Left lobe of liver (tissue), 2 donors: ENCODE measurements around the gene PSME3IP1. TPM values are rescaled to one million over a fixed set of nuclear protein-coding genes. Genes with fewer than 3 reads are reported as not detected.
A peak's percentile ranks its signal among the peaks of the same experiment; 100 is the strongest.
"Not testable (repeated sequence)": the region's sequence is repeated elsewhere in the genome, so short reads cannot be mapped to it uniquely, and the experiment has no call there.

ENCODE experiments used
- ATAC-seq: fragments of 200-7000 bp; cut with Tn5 transposase; one replicate; pipeline ENCODE4 v1.9.1; 2020; ENCODE audit warnings: mild to moderate bottlenecking, moderate library complexity
- DNase-seq: peaks from one replicate; pipeline ENCODE4 v3.0.0-alpha.2; 2020; ENCODE audit warnings: low spot score
- total RNA-seq: library from RNA; stranded (reverse); gene quantifications from one replicate; pipeline ENCODE4 v1.2.1, GENCODE V29; 2021
- donor health status: DM: no; HTN: no; CAD: no; lungs with moderate emphysema.
- donor health status: DM: no; HTN: yes; CAD: no.

The PSME3IP1 gene
- total RNA-seq, 1 donor from 2014 or later, result 26.6 TPM

DNA sequence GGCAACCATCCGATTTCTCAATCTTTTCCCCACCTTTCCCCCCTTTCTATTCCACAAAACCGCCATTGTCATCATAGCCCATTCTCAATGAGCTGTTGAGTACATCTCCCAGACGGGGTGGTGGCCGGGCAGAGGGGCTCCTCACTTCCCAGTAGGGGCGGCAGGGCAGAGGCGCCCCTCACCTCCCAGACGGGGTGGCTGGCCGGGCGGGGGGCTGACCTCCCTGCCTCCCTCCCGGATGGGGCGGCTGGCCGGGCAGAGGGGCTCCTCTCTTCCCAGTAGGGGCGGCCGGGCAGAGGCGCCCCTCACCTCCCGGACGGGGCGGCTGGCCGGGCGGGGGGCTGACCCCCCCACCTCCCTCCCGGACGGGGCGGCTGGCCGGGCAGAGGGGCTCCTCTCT lies 14.5 kb upstream of the PSME3IP1 start:
- DNase-seq, ATAC-seq: not testable (repeated sequence)

DNA sequence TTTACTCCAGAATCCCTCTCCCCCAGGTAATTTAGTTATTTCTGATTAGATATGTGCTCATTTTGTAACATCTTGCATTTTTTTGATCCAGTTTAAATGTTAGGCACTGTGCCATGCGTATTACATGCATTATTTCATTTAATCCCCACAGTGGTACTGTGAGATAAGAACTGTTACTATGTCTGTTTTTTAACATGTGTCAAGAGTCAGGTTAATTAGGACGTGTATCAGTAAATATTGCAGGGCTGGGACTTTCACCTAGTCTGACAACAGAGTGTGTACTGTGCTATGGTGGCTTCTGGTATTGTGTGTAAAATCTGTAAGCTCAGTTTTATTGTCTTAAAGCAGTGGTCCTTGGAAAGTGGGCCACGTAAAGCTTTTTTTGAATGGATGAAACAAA lies 10.9 kb upstream of the PSME3IP1 start:
- ATAC-seq (peak; percentile 78), DNase-seq (no peak)

DNA sequence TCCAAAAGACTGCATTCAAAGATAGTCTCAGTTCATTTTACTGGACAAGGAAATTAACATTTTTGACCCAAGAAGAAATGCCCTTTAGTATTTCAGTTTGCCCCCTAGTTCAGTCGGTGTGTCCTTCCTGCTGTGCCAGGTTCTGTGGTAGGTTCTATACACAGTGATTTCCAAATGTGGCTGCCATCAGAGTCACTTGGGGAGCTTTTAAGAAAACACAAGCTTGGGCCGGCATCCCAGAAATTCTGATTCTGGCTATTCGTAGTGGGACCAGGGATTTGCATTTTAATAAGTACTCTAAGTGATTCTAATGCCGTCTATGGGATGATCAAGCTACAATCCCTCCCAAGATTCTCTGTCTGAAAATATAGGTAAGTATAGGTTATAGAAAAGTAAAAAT lies 10.4 kb upstream of the PSME3IP1 start:
- ATAC-seq, result peak; percentile 52
- DNase-seq, result no peak

DNA sequence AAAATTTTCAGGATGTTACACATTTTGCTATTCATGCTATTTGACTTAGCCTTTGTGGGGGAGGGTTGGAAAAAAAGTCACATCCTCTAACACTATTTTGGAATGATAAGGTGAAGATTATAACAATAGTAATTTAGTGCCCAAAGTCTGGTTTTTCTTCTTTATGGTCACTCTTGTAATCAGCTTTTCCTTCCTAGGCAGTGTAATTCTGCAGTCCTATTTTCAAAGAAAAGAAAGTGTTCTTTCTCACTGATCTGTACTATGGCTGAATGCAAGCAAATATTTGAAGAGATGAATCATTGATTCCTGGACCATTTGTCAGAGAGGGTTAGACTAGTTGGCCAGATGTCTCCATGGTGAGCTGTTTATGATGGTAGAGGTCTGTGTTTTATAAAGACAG lies 8.7 kb upstream of the PSME3IP1 start:
- peak; percentile 78 for ATAC-seq
- no peak for DNase-seq

DNA sequence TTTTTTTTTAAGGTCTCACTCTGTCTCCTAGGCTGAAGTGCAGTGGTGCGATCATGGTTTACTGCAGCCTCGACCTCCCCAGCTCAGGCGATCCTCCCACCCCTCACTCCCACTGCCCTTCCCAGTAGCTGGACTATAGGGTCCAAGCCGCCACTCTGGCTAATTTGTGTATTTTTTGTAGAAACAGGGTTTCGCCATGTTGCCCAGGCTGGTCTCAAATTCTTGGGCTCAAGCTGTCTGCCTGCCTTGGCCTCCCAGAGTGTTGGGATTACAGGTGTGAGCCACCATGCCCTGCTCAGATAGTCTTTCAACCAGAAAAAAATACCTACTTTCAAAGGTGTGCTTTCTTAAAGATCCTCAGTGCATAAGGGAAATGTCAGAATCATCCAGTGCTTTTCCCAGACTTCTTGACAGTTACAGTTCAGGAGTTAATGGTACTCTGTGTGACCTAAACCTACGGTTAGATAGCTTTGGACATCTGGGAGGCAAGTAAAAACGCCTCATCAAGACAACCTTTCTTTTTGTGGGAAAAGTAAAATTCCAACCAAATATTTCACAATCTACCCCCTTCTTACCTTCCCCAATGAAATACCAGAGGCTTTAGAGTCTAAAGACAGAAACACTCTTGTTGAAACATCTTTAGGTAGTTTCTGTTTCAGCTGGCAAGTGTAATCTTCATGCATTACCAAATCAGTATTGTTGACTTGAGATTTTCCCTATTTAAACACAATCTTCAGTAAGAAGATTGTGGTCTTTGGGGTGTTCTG lies 7.1 kb upstream of the PSME3IP1 start:
- ATAC-seq (no peak), DNase-seq (no peak)

DNA sequence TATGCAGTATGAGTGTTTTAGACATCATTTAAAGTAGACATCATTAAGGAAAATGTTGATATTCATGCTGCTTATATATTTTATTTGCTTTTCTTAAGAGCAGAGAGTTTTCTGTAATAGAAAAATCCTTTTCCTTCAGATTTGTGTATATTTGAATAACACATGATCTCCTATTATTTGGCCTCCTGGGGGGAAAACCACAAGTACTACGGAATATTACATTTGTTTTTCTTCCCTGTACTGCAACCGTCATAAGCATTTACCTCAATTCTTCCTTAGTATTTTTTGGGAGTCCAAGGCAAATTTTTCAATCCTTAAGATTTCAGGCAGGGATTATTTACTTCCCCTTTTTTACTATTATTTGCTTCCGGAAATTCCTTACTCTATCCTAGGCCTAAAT lies 6.3 kb upstream of the PSME3IP1 start:
- DNase-seq, result no peak
- no peak for ATAC-seq

DNA sequence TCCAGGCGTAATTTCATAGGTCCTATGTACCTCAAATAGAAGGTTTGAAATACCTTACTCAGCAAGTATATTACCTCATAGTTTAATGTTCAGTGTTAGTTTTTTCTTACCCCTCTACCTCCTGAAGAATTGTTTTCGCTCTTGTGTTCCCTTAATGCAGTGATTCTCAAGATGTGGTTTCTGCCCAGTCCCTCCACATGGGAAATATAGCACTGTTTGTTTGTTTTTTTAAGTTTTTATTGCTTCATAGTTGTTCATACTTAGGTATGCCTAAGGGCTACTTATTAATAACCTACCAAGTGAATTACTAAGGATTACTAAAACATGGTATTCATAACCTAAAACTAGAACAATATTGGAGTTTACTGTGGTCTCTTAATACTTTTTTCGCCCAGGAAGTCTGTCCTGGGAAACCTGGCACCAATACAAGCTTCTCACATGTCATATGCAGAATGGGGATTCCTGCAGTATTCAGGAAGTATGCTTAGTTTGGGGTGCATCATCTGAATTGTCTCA lies 5.3 kb upstream of the PSME3IP1 start:
- ATAC-seq, result no peak

DNA sequence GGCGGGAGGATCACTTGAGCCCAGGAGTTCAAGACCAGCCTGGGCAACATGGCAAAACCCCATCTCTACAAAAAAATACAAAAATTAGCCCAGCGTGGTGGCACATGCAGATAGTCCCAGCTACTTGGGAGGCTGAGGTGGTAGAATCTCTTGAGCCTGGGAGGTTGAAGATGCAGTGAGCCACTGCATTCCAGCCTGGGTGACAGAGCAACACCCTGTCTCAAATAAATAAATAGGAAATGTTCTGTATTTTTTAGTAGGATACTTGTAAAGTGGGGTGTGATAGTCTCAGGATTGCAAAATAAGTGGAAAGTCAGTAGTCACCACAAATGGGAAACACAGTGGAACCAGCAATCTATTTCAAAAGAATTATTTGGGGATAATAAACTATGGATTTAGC lies 4.3 kb upstream of the PSME3IP1 start:
- no peak for ATAC-seq
- no peak for DNase-seq

More for the DNA sequence above, 5.3 kb upstream of the PSME3IP1 start:
- no peak for DNase-seq

DNA sequence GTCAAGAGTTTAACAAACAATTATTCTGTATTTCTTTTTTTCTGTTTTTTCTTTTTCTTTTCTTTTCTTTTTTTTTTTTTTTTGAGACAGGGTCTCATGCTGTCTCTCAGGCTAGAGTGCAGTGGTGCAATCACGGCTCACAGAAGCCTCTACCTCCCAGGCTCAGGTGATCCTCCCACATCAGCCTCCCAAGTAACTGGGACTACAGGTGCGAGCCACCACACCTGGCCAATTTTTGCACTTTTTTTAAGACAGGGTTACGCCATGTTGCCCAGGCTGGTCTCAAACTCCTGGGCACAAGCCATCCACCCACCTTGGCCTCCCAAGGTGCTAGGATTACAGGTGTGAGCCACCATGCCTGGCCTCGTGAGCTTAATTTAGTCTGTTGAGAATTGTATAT lies 3.7 kb upstream of the PSME3IP1 start:
- ATAC-seq, DNase-seq: not testable (repeated sequence)

DNA sequence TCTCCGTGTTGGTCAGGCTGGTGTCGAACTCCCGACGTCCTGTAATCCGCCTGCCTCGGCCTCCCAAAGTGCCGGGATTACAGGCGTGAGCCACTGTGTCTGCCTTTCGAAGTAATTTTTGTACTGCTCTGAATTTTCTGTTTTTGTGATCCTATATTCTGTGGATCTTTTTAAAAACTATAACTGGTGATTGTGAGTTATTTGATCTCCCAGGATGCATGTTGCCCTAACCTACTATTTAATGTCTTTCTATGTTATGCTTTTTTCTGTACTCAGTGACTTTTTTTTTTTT lies 2.8 kb upstream of the PSME3IP1 start:
- ATAC-seq (no peak), DNase-seq (no peak)

DNA sequence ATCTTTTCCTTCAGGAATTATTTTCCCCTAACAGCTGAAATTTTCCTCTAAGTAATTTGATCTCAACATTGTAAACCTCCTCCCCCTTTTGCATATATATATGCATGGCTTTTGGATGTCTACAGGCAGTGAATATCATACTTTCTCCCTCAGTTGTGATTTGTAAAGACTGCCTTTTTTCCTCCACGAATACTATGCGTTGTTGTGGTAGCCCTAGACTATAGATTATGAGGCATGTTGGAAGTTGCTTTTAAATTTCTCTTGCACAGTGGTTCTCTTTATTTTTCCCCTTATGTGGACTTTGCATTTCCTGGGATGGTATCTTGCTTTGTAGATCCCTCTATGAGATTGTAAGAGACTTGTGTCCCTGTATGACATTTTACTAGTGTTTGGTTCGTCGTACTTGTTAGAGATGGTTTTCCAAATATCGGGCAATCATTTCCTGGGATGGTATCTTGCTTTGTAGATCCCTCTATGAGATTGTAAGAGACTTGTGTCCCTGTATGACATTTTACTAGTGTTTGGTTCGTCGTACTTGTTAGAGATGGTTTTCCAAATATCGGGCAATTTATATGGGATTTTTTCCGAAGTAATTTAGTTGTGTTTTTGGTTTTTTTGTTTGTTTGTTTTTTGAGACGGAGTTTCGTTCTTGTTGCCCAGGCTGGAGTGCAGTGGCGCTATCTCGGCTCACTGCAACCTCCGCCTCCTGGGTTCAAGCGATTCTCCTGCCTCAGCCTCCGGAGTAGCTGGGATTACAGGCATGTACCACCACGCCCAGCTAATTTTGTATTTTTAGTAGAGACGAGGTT lies 2.3 kb upstream of the PSME3IP1 start:
- DNase-seq, ATAC-seq: not testable (repeated sequence)

DNA sequence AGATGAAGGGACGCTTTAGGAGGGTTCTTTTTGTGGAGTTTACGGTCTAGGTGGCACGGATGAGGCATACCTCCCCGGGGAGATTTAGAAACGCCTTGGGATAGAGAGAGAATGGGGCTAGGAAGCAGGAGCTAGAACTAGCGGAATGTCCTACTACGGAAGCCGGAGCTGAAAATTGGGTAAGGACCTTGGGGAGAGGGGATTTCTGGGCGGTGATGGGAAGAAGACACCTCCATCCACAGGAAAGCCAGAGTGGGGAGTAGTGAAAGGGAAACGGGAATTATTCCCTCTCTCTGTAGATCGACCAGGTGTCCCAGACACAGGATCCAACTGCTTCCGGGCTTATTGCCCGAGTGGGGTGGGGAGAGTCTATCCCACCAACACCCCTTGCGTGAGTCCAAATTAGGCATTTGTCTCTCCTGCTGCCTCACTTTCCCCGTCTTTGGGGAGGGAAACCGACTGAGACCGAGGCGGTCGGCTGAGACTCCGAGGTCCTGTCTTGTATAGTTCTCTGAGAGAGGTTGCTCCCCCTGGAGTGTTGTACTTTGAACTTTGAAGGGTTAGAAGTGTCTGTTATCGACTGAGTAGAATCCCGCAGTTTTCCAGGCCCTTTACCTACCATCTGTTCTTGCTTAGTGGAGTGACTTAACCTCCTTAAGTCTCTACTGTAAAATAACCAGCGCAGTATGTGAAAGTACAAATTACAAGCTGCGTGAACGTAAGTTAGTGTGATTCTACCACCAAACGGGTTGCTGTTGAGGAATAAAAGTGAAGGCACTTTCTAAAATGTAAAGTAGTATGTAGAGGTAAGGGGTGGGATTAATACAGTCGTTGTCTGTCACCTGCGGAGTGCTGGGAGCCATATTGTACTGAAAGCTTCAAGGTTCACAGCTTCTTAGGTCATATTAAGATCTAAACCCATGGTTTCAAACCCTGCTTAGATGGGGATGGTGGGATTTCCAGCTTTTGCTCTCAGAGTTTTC lies 1.3 kb upstream of the PSME3IP1 start:
- ATAC-seq (peak; percentile 33), DNase-seq (peak; percentile 49)

DNA sequence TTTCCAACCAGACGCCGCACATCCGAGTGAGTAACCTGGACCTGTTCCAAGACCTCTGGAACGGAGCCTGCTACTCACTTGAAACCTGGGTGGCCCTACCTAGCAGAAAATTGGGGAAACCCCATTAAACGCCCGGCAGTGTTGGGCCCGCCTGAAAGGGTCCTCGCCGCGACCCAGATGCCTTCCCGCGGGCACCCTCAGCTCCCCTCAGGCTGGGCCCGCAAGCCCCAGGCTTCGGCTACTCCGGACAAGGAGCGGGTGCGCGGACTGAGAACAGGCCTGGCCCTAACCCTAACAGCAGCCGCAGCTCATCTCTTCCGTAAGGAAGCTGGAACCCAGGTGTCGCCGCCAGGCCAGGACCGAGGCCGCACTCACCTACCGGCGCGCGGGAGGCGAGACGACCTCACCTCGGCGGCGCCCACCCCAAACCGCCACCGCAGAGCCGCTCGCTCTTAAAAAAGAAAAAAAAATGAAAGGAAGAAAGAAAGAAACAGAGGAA lies 344 bp downstream of the PSME3IP1 start:
- DNase-seq (peak; percentile 63), ATAC-seq (peak; percentile 41)

DNA sequence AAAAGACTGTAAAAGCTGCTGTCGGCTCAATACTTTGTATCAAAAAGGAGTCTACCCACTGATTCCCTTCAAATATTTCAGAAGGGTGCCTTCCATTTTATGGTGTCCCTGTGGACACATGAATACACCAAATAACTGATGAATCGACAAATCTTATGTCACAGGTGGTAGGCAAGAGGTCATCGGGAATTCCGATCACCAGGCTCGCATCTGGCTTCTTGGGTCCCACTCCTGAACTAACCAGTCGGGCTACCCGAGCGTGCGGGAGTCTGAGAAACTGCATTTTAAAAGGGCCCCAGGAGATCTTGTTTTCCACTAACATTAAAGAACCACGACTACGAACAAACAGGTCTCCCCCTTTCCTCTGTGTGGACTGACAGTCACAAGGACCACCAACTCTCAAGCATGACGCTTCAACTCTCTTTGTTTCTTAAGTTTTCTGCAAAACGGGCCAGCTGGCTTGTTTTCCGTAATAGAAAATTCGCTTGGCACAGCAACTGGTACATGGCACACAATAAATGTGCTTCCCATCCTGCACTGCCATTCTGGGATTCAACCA lies 873 bp downstream of the PSME3IP1 start:
- no peak for ATAC-seq
- DNase-seq, result no peak

DNA sequence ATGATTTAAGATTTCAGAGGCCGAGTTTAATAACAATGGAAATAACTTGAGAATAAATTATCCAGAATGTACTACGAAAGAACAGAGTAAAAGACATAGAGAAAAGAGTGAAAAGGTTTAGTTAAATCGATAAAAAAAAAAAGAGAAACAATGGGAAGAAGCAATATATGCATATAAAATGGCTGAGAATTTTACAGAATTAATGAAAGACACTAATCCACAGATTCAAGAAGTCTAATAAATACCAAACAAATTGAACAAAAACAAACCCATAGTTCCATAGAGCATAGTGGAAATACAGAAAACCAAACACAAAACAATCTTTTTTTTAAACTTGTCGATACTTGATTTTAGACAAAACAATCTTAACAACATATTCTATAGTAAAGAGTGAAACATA lies 1.7 kb downstream of the PSME3IP1 start:
- ATAC-seq (no peak), DNase-seq (no peak)

DNA sequence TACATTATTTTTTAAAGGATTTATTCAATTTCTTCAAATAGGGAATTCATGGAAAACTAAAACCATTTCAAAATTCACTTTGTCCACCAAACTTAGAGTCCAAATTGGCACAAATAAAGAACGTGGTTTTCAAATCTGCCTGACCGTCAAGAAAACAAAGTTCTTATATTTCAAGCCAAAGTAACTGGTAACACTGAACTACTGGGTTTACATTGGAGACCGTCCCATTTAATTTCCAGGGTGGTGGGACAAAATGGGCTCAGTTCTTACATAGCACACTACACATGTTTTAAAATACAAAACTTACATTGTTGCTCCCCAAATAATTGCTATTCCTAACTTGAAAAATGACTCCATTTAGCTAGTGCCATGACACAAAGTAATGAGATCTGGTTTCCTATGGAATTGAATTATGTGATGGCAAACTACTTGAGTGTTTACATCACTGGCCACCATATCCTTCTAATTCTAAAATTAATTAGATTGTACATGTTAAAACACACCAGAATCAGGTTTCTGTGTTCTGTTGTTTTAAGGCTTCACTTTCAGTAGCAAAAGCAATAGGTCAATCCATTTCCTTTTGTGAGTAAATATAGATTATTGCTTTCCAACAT lies 6.5 kb downstream of the PSME3IP1 start:
- ATAC-seq (peak; percentile 56), DNase-seq (no peak)

DNA sequence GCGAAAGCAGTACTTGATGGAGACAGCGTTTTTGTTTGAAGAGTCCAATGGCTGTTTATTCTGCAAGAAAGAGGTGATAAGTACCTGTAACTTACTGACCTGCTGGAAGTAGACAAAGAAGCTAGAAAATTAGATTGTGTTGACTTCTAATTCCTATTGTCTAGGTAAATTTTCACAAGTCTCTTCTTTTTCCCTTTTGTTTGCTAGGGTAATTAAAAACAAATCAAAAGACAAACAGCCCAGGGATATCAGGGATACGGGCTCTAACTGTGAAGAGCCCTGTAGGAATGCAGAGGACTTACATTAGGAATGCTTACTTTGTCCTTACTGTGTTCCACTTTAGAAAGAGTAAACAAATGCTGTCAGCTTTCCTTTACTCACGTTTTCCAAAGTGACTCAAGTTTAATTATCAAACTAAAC lies 7.0 kb downstream of the PSME3IP1 start:
- ATAC-seq, result peak; percentile 30
- DNase-seq, result no peak

DNA sequence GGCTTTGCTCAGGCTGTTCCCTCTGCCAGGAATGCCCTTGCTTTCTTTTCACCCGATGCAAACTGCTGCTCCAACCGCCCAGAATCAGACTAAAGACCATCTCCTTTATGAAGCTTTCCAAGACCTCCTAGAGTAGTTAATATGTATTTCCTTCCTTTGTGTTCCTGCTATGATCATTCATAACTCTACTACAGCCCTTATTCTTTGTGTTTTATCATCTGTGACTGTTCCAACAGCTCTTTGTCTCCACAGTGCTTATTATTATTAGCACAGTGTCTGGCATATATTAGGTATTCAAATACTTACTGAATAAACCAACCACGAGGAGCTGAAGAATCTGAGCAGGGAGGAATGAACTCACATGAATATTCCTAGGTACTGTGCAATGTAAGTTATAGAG lies 7.6 kb downstream of the PSME3IP1 start:
- DNase-seq, result no peak
- ATAC-seq, result no peak

DNA sequence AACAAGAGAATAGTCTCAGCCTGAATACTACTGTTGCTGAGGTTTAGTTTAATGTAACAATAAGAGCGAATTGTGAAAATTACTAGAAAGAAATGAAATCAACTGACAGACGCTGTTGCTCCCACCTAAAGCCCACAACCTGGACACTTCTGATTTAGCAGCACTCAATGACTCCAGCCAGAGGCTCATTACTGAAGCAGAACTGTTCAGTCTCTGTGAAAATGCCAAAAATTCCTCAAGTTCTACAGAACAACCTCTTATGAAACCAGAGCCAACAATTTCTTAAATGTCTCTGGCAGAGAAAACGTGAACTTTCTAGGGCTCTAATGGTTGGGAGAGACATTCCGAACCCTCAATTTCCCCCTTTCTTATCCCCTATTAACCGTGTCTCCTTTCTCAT lies 9.9 kb downstream of the PSME3IP1 start:
- DNase-seq, result no peak
- no peak for ATAC-seq

DNA sequence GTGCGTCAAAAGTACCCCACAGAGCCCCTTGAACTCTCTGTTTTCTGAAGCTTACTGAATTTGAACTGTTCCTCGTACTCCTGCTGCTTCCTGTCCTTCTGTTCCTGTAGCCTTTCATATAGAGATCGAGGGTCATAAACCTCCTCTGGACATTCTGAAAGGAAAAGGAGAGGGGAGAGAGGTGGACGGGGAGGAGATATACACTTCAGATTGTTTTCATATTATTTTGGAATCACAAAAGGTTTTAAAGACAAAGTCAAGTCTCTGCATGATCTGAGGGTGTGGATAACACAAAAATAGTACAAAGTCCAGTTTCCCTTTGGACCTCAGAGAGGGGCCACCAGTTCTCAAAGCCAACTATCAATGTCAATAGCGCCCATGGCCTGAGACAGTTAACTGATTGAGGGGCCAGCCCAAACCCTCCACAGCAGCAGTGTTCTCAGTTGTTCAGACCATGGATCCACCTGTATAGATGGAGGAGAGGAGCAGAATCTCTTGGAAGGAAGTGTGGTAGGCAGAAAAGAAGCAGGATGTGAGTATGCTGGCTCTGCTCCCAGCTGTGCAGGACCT lies 13.0 kb downstream of the PSME3IP1 start:
- DNase-seq (no peak), ATAC-seq (no peak)
